HCT116 (cell line): Measurements from ENCODE around the gene FSD1L.
"Not testable (repeated sequence)": the region's sequence is repeated elsewhere in the genome, so short reads cannot be mapped to it uniquely, and the experiment has no call there.

Source experiments
- ATF3 ChIP-seq: IDR thresholded peaks from 2 replicates; pipeline ENCODE4 v1.6.1; 2012
- CTCF ChIP-seq, 3 experiments: fragments of 200-600 bp in 1 of 3; sonication (generic) in 1 of 3; IDR thresholded peaks in 2 of 3; conservative IDR thresholded peaks in 1 of 3; 2 replicates each; pipeline ENCODE4 v1.5.1; 2012 to 2017; ENCODE audit warnings: low read depth in 2 of 3, low read length in 2 of 3, antibody characterized with exemption in 1 of 3, borderline replicate concordance in 1 of 3, control low read depth in 1 of 3, mild to moderate bottlenecking in 1 of 3, mixed read lengths in 1 of 3, mixed run types in 1 of 3, moderate library complexity in 1 of 3; ENCODE audit not compliant: insufficient read depth in 1 of 3
- EZH2 ChIP-seq: fragments of 200-600 bp; sonication (generic); IDR thresholded peaks from 2 replicates; pipeline ENCODE4 v1.6.1; 2017; ENCODE audit warnings: antibody characterized with exemption, mixed run types
- EZH2phosphoT487 ChIP-seq: fragments of 200-600 bp; IDR thresholded peaks from 2 replicates; pipeline ENCODE4 v1.6.1; 2018; ENCODE audit warnings: antibody characterized with exemption, borderline replicate concordance
- FOSL1 ChIP-seq: IDR thresholded peaks from 2 replicates; pipeline ENCODE4 v1.6.1; 2012; ENCODE audit warnings: low read depth
- JUND ChIP-seq: IDR thresholded peaks from 2 replicates; pipeline ENCODE4 v1.6.1; 2012
- POLR2A ChIP-seq: IDR thresholded peaks from 2 replicates; pipeline ENCODE4 v1.7.0; 2011; ENCODE audit warnings: borderline replicate concordance; ENCODE audit not compliant: insufficient read depth, insufficient read length; ENCODE audit errors: extremely low read depth
- POLR2AphosphoS5 ChIP-seq: IDR thresholded peaks from 2 replicates; pipeline ENCODE4 v1.6.1; 2011; ENCODE audit warnings: mild to moderate bottlenecking, low read depth, low read length, moderate library complexity
- RAD21 ChIP-seq: IDR thresholded peaks from 2 replicates; pipeline ENCODE4 v1.6.1; 2012; ENCODE audit warnings: low read depth, mild to moderate bottlenecking
- REST ChIP-seq: IDR thresholded peaks from 2 replicates; pipeline ENCODE4 v1.6.1; 2012; ENCODE audit warnings: low read depth
- YY1 ChIP-seq: IDR thresholded peaks from 2 replicates; pipeline ENCODE4 v1.6.1; 2011; ENCODE audit warnings: low read length, low read depth, moderate library complexity, mild to moderate bottlenecking; ENCODE audit not compliant: insufficient replicate concordance; ENCODE audit errors: extremely low read depth
- ZBTB33 ChIP-seq: IDR thresholded peaks from 2 replicates; pipeline ENCODE4 v1.6.1; 2011; ENCODE audit warnings: mild to moderate bottlenecking, low read length, moderate library complexity; ENCODE audit not compliant: insufficient replicate concordance; ENCODE audit errors: extremely low read depth

- TF ChIP-seq RAD21; CTCF (IDR thresholded peaks at IDR 0.05 in 2 of 3, conservative IDR thresholded peaks at IDR 0.05 in 1 of 3; ENCODE audit: borderline replicate concordance in 1 of 3, insufficient read depth in 1 of 3, low read depth in 2 of 3, low read length in 2 of 3); ZBTB33; POLR2A; YY1; EZH2phosphoT487; ATF3; FOSL1; POLR2AphosphoS5; REST; EZH2; JUND: not testable (repeated sequence)
Observed at GRCh38 chr9:105579952-105580351, 132.1 kb downstream of the FSD1L start.
